GM12875 (cell line): ENCODE data around the gene NPAS4.
A peak's percentile ranks its signal among the peaks of the same experiment; 100 is the strongest.

ENCODE experiments used
- H3K4me3 ChIP-seq: one replicate; pipeline ENCODE4 v1.5.1; 2011; ENCODE audit warnings: low read depth, low read length, control low read depth
- TF ChIP-seq, protein P1 (sequence below): IDR thresholded peaks from 2 replicates; pipeline ENCODE4 v1.5.1; 2011; ENCODE audit warnings: low read depth, mild to moderate bottlenecking, control low read depth, inconsistent platforms, low read length, moderate library complexity, borderline replicate concordance; ENCODE audit not compliant: insufficient read depth

Gene NPAS4

DNA sequence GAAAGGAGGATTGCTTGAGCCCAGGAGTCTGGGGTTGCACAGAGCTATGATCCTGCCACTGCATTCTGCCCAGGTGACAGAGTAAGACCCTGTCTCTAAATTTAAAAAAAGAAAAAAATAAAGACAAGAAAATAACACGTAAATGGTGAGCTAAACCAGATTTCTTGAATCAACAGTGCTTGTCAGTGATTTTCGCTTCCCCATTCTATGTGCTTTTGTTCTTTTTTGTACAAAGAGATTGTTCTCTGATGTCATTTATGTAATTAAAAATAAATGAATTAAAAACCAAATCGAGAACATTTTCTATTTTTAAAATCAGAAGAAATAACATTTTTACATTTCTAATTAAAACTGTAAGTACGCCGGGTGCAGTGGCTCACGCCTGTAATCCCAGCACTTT is 29.5 kb upstream of the NPAS4 start:
- H3K4me3 ChIP-seq = no peak overlapping the region
- TF ChIP-seq, protein P1, sequence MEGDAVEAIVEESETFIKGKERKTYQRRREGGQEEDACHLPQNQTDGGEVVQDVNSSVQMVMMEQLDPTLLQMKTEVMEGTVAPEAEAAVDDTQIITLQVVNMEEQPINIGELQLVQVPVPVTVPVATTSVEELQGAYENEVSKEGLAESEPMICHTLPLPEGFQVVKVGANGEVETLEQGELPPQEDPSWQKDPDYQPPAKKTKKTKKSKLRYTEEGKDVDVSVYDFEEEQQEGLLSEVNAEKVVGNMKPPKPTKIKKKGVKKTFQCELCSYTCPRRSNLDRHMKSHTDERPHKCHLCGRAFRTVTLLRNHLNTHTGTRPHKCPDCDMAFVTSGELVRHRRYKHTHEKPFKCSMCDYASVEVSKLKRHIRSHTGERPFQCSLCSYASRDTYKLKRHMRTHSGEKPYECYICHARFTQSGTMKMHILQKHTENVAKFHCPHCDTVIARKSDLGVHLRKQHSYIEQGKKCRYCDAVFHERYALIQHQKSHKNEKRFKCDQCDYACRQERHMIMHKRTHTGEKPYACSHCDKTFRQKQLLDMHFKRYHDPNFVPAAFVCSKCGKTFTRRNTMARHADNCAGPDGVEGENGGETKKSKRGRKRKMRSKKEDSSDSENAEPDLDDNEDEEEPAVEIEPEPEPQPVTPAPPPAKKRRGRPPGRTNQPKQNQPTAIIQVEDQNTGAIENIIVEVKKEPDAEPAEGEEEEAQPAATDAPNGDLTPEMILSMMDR = no peak

GRCh38 chr11:66393954-66394353 is 26.9 kb upstream of the NPAS4 start:
- TF ChIP-seq, protein P1 = no peak
- no peak overlapping the region for H3K4me3 ChIP-seq

DNA sequence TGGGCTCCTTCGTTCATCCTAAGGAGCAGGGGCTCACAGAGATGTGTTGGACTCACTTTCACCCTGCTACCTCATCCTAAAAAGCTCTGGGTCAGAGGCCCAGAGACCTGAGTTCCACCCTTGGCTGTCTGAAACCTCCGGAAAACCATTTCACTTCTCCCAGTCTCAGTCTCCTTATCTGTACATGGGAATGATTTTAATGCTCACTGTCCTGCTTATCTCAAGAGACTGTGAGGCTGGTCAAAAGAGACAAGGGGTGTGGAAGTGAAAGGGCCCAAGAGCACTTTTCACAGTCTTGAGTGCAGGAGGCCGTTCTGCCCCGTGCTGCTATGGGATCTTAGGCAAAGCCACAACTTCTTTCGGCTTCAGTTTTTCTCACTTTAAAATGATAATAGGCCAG is 13.2 kb upstream of the NPAS4 start:
- TF ChIP-seq, protein P1 = no peak
- H3K4me3 ChIP-seq = no peak overlapping the region

- TF ChIP-seq, protein P1 = peak; percentile 99
These were observed 12.2 kb upstream of the NPAS4 start for GRCh38 chr11:66408488-66409214.

GRCh38 chr11:66409226-66409625 is 11.6 kb upstream of the NPAS4 start:
- TF ChIP-seq, protein P1 = no peak
- no peak overlapping the region for H3K4me3 ChIP-seq

More at GRCh38 chr11:66408488-66409214, 12.2 kb upstream of the NPAS4 start:
- H3K4me3 ChIP-seq = peak overlapping the region; percentile 21

DNA sequence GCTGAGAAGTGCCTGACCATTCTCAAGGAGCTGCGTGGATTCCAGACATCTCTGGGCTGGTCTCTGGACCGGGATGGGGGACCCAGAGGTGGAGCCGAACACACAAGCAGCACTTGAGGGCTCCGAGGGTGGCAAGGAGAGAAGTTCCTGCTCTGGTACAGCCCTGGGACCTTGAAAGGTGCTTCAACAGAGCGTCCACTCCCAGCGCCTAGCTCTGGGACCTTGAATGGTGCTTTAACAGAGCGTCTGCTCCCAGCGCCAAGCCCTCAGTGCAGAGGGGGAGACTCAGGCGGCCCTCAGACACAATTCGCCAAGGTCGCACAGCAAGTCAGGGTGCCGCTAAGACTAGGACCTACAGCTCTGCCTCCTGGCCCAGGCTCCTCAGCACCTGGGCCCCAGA is 10.6 kb upstream of the NPAS4 start:
- TF ChIP-seq, protein P1 = no peak
- no peak overlapping the region for H3K4me3 ChIP-seq

GRCh38 chr11:66411323-66411722 is 9.5 kb upstream of the NPAS4 start:
- TF ChIP-seq, protein P1 = no peak
- no peak overlapping the region for H3K4me3 ChIP-seq
